Body of pancreas (tissue), 4 donors: Measurements from ENCODE around the gene SAYSD1.

ENCODE experiments used
- POLR2A ChIP-seq, 3 donors: fragments of 450-650 bp; IDR thresholded peaks; one replicate each; pipeline ENCODE4 v1.6.1; 2016; ENCODE audit warnings: antibody characterized with exemption in 3 of 3, mild to moderate bottlenecking in 2 of 3
- TF ChIP-seq, protein P1 (sequence below), 7 experiments: fragments of 450-650 bp in 4 of 7; fragments of 200-600 bp in 3 of 7; sonication (generic) in 3 of 7; IDR thresholded peaks; one replicate each; pipeline ENCODE4 v1.5.1; 2016 to 2019; ENCODE audit warnings: antibody characterized with exemption in 7 of 7

DNA sequence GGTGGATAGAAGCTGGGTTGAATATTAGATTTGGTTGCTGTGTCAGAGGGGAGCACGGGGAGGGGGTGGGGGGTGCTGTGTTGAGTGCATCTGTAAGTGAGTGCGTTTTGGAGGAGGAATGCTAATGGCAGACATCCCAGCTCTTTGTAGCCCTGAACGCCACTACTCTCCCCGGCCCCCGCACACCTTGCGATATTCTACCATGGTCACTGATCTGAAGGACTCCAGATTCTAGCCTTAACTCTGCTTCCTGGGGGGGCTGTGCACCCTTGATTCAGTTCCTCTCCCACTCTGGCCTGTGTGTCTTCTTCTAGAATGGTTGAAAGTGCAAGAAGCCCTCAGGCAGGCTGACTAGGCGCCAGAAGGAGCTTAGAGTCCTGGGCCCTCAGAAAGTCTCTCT is 59.3 kb downstream of the SAYSD1 start:
- TF ChIP-seq, protein P1, sequence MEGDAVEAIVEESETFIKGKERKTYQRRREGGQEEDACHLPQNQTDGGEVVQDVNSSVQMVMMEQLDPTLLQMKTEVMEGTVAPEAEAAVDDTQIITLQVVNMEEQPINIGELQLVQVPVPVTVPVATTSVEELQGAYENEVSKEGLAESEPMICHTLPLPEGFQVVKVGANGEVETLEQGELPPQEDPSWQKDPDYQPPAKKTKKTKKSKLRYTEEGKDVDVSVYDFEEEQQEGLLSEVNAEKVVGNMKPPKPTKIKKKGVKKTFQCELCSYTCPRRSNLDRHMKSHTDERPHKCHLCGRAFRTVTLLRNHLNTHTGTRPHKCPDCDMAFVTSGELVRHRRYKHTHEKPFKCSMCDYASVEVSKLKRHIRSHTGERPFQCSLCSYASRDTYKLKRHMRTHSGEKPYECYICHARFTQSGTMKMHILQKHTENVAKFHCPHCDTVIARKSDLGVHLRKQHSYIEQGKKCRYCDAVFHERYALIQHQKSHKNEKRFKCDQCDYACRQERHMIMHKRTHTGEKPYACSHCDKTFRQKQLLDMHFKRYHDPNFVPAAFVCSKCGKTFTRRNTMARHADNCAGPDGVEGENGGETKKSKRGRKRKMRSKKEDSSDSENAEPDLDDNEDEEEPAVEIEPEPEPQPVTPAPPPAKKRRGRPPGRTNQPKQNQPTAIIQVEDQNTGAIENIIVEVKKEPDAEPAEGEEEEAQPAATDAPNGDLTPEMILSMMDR (IDR thresholded peaks at IDR 0.05), result no peak
- TF ChIP-seq POLR2A (IDR thresholded peaks at IDR 0.05), result no peak
